CD4-positive, alpha-beta T cell treated with Interleukin-15 for 4 hours (primary cell): ENCODE data around the gene DAAM2.

Experiments
- DNase-seq: peaks from one replicate; pipeline ENCODE4 v3.0.0-alpha.2; 2020; ENCODE audit warnings: low spot score

The DAAM2 gene

DNA sequence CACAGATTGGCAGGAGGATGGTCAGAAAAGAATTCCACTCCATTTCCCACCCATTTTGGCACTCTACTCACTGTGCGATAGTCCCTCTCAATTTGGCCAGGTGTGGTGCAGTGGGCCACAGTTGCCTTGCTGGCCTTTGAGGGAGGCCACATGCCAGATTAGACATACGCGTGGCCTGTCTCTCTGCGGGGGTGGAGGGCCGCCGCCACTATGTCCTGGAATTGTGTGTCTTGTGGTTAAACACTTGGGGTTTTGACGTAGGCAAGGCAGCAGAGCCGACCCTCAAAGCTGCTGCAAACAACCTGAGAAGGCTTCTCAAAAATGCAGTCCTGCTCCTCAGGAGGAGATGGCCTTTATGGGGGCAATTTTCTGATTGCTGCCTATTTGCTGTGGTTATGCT lies 4.9 kb upstream of the DAAM2 start:
- no peak for DNase-seq

DNA sequence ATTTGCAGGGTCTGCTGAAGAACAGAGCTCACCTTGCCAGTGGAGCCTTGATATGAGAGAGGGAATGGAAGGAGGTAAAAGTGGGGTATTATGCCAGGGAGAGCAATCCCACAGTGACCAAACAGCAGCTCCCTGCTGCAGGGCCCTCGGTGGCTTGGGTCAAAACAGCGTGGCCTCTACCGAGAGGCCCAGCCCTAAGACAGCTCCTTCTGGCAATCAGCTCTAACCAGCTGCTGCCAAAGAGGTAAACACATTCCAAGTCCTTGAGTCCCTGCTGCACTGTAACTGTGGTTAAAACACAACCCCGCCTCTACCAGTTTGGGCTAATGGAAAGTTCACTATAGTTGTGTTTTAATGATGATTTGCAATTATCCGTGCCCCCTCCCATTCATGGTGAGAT lies 1.4 kb upstream of the DAAM2 start:
- no peak for DNase-seq

DNA sequence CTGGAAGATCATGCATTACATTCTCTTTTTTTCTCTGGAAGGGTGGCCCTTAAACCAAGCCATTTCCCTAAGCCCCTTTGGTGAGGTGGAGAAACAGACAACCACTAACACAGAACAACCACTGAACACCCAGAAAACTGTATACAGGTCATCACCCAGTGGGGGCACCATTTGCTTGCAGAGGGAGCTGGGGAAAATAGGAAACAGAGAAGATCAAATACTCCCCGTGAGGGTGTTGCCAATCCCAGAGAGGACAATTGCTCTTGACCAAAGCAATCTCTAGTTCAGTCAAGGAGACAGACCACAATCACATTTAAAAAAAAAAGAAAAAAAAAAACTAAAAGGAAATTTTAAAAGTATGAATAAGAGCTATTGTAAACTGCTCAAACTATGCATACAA lies 865 bp upstream of the DAAM2 start:
- no peak for DNase-seq

DNA sequence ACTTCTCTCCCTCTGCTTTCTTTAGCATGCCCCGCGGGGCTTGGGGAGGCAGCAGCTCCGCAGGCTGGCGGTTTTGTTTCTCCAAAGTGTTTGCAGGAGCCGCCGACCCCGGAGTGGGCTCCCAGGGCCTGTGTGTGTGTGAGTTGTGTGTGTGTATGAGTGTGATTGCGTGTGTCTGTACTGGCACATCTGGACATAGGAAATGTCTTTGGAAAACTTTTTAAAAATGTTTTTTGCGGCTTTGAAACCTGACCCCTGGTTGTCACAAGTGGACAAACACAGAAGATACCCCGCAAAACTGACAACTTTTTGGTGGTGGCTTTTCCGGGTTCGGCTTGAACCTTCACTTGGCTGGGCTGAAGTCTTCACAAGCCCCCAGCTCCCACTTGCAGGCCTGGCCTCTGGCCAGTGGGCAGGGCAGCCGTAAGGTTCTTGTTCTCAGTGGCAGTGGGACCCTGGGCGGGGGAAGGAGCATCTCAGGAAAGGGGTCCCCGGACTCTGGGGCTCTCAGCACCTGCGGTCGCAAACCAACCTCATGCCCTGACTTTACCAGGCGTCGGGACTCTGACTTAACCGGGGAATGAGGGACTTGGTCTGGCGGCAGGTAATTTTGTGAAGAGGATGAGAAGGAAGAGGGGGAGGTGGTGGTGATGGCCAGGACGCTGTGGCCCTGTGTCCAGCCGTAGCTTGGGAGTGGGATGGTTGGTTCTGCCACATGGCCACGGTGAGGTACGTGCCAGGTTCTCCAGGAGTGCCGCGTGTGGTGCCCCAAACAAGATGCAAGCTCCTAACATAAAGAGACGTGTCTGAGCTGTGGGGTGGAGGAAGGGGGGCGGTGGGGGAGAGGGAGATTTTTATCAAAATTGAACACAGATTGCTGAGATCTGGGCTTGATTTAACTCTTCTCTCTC lies 619 bp downstream of the DAAM2 start:
- no peak for DNase-seq

DNA sequence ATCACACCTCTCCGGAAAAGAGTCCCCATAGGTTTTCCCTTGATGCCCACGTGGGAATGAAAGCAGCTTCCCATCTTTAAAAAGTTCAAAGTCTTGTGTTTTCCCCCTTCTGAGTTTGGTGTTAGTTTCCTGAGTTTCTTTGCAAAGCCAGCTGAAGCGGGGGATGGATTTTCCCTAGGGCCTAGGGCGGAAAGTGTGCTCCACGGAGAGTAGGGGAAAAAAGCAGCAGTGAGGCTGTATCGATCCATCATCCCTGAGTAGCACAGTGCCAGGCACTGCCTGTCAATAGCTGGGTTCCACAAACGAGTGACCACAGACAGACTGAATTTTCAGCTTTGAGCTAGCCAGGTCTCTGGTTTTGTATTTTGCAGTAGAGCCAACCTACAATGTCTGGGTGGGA lies 1.3 kb downstream of the DAAM2 start:
- DNase-seq = no peak

DNA sequence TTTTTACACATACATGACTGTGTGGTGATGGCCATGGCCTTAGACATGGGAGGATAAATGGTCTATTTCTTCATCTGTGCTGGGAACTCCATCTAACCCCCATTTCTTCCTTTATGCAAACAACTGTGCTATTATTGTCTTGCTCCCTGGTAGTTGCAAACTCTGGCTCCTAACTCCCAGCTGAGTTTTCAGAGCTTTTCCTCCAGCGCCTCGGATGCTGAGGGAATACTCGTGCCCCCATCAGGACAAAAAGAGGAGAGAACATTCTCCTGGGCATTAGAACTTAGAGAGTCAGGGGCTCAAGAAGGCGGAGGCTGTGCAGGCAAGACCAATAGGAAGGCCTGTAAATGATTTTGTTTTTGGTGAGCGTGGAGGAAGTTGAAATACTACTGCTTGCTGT lies 2.1 kb downstream of the DAAM2 start:
- DNase-seq = no peak

DNA sequence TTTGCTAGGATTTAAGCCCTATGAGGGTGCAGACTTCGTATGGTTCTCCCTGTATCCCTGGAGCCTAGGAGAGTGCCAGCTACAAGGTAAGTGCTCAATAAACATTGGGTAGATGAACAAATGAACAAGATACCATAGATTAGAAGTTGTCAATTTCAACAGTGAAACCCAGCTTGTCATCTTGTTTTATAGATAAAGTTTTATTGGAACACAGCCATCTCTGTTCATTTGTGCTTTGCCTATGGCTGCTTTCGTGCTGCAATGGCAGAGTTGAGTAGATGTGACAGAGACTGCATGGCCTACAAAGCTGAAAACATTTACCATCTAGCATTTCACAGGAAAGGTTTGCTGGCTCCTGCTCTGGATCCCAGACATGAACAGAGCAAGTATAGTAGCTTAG lies 5.6 kb downstream of the DAAM2 start:
- no peak for DNase-seq

DNA sequence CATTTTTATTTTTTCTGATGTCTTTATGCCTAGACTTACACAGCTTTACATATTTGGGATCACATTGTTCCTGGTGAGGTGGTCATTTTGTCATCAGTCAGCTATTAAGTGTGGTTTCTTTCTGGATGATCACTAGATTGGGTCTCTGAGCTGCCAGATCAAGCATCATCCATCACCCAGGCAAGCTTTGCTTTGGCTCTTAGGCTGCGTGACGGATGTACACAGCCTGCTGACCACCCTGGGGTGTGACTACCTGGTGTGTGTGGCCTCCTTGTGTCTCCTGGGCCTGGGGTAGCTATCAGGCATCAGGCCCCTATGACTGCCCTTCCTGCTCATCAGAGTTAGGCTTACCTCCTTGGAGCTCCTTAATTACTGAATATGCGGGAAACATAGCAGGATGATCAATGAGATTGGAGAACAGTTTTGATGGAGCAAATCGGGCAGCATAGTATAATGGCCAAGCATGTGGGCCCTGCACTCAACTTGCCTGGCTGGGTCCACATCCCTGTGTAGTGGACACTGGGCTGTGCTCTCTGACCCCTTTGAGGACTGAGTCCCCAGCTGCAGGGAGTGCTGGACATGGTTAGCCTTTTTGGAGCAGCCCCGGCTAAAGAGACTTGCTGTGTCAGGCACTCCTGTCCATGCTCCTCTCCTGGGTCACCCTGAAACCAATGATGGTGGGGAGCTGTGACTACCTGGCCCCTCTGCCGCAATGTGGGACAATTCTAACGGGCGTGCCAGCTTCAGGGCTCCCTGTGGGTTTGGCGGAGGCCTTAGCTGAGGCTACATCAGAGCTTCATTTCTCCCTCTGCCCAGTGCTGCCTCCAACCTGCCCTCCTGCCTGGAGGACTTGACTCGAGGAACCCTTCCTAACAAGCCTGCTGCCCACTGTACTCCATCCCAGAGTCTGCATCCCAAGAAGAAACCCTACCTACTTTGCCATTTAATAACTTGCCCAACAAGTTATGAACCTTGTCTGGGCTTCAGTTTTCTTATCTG lies 8.2 kb downstream of the DAAM2 start:
- DNase-seq = no peak

DNA sequence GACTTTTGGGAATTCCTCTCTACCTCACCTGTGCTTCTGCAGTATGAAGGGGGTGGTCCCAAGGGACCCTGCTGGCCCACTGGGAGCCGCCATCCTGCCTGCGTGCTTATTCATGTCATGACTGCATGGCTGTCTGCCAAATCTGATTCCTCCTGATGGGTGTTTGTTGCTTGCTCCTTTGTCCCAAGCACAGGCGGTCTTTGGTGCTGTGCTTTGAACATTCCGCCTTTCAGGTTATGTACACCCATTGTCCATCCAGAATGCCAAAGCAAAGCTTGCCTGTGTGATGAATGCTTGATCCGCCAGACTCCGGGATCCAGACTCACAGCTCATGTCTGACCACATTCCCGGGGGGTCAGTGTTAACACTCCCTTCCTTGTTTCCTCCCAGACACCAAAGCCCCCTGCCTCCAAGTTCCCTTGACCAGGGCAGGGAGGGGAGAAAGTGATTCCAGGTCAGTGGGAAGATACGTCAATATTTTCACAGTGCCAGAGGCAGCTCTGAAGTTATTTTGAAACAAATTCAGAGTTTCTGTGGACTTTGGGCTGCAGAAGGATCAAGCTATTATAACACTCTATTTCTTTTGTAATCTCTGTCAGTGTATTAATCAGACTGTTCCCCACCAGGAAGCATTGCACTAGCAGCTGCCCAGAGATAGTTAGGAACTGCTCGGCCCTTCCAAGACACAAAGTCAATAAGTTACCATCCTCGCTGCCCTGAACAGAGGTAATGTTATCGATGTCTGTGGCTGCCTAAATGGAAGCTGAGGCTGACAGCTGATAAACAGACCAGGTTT lies 9.5 kb downstream of the DAAM2 start:
- DNase-seq = no peak

DNA sequence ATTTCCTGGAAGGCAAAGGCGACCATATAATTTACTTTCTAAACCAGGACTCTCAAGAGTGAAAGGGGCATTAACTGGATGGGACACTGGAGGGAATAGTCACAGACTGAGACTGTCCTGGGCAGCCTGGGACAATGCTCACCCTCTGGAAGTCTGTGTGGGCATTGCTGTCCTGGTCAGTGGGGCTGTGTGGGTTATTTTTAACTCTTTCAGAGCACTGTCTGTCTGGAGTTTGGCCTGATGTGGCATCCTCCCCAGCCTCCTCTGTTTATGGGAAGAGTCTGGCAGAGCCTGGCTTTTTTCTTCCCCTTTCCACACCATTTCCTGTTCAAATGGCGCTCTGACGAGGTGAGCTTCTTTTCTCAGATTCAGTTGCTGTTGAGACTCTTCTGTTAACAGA lies 11.7 kb downstream of the DAAM2 start:
- no peak for DNase-seq

DNA sequence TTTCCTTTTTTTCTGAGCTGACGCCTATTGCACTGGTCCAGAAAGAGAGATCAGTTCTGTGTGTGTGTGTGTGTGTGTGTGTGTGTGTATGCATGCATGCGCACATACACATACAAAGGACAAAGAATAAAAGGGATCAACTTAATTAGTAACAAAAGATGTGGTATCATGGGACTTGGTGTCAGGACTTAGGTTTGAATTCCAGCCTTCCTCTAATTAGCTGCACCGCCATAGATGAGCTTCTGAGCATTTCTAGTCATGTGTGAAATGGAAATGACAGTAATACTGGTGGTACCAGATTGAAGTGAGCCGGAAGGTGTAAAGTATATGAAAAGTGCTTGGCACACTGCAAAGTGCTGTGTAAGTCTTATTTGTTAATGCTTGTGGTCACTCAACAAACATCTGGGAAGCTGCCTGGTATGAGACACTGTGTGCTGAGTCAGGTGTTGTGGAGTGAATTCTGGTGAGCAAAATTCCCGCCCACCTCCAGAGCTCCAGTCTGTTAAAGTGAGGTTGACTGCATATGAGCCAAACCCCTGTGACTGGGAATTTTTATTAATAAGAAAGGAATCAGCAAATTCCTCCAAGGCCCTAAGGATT lies 12.4 kb downstream of the DAAM2 start:
- no peak for DNase-seq

DNA sequence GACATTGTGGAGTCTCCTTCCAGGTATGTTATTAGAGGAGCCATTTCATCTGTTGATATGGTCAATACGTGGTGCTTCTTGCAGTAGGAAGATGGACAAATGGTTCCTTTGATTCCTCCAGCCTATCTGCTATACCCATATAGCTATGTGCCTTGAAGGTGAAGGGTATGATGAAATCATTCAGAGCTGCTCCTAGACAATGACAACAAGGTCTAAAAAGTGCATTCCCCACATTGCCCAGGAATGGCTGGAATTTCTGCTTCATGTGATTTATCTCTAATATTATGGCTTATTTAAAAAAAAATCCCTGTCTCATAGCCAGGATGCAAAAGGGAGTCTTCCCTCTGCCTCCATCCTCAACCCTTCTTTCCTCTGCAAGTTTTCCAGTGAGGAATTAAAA lies 14.1 kb downstream of the DAAM2 start:
- no peak for DNase-seq

DNA sequence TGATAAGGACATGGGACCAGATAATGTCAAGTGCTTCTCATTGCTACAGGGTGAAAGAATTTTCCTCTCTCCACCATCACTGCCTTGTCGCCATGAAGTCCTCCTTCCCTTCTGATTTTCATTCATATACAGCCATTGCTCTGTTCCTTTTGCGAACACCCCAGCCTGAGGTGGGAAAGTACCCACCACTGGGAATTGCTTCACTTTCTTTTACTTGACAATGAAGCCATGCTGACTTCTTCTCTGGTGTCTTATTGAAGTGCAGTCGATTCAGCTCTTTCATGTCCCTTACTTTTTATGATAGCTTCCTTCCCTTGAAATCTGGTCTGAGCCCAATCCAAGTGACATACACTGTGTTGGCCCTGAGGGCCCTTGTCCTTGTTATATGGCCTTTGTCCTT lies 16.2 kb downstream of the DAAM2 start:
- no peak for DNase-seq

DNA sequence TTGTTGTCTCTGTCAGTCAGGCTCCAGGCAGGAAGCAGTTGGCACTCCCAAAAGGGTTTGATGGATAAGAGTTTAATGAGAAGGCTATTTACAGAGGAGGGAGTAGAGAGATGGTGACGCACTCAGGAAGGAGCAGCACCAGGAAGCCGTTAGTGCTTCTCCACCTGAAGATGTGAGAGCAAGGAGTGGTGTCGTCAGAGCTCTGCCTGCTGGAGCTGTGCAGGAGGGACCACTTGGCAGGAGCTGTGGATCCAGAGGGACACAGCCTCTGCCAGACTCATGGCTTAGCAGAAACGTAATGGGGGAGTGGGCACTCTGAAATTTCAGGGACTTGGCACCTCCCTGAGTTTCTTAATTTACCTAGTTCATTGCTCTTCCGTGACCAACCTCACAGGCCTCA lies 16.8 kb downstream of the DAAM2 start:
- no peak for DNase-seq

DNA sequence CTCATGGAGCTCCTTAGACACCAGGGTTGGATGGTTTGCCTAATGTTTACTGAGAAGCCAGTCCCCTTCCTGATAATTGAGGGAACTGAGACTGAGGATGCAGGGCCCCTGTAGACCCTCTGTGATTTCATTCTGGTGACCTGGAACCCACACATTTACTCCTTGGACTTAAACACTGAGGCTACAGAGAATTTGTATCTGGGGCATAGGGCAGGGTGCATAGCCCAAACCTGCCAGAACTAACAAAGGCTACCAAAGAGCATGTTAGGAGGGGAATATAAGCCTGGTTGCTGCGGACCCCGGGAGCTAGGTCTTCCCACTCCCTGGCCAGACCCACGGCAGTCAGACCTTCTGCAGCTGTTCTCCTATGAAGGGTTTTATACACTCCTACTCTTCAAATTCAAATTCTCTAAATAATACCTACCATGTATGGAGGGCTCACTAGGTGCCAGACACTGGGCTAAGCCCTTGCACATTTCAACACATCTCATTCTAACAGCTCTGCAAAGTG lies 19.7 kb downstream of the DAAM2 start:
- no peak for DNase-seq

DNA sequence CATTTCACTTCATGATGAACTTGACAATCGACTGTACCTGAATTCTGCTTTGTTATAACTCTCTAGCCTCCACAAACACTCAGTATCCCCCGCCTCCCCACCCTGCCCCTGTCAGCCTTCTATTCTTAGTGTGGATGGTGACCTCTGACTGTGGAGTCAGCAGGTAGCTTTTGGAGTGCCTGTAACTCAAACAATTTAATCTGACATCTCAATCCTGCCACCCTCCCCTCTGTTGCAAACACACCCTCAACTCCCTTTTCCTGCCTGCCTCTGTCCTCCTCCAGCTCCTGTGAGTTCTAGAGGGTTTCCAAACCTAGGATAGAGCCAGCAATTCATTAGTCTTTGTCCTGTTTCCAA lies 20.3 kb downstream of the DAAM2 start:
- no peak for DNase-seq

DNA sequence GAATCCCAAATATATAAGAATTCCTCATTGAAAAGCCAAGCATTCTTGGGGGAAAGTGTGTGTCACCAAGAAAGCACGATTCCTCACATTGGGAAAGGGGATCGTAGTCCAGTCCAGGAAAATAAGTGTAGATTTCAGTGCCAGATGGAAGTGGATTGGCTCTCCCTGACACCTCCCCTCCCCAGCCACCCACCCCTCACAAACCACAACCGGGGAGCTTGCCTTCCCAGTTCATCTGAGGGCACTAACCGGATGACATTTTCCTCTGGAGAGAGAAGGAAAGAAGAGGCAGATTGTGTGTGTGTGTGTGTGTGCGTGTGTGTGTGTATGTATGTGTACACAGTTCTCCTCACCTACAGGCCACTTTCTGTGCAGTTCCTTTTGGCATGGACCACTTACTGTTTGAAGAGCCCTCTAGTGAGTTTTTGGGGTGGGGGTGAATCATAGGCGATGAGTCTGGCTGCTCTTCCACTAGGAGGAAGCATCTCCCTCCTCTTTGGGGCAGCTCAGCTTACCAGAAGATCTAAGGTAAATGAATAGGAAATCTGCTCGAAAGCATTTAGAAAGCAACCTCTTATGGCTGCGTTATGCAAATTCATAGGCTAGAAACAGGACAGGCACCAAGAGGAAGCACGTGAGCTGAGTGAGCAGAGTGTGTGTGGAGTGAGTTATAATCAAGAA lies 20.8 kb downstream of the DAAM2 start:
- DNase-seq = no peak

DNA sequence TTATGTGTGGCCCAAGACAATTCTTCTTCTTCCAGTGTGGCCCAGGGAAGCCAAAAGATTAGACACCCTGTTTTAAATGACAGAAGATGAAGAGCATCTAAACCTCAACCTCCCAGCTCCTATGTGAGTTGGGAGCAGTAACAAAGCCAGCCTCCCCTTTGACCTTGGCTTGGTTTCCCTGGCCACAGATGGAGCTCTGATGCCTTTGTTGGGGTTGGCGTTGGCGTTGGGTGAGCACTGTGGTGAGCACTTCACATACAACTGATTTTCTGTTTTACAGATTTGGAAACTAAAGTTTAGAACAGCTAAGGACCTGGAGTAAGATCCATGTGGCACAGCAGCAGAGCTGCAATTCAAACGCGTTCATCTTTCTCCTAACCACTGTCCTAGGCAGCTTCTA lies 22.1 kb downstream of the DAAM2 start:
- no peak for DNase-seq

DNA sequence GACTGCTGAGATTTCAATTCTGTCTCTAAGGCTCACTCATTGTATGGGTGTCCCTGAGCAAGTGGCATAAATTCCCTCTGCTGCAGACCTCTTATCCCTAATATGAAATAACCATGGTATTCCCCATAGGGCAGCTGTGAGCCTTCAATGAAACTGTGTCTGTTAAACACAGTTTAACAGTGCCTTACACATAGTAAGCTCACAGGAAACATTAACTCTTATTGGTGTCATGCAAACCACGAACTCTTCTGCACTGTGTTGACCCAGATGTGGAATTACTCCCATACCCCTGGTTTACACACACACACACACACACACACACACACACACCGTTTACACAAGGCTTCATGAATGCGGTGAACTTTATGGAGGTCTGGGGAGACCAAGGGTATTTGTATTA lies 23.2 kb downstream of the DAAM2 start:
- DNase-seq = no peak

DNA sequence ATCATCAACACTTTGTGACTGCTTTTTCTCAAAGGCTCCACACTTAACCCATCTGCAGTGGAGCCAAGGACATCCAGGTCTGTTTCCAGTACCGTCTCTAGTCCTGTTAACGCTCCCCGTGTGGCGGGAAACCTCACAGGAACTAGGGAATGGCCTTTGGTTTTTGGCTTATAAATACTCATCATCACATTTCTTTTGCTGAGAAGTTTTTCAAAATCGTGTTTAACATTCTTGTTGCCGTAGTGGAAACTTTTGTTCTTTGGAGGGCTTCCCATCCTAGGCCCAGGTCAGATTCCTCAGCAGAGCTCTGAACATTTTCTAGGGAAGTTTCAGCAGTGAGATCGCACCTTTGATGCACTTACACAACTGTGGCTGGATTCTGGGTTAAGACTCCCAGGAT lies 24.6 kb downstream of the DAAM2 start:
- DNase-seq = no peak

DNA sequence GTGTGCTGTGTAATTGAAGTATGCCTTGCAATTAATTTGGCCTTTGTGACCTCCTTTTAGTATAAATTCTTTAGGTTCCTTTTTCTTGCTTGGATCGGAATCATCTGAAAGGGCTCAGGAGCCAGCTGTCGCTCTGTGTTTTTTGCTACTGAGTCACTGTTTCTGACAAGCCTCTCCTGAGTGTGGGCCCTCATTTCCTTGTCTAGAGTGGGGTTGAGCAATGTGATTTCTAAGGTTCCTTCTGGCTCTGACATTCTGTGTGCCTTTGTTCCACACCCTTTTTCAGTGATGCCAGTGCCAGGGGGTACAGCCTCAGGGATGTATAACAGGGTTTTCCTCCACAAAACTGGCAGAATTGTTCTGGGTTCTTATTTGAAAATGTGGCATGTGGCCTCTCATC lies 26.5 kb downstream of the DAAM2 start:
- no peak for DNase-seq
